ENCODE results near the gene RMDN2.

RMDN2 gene

DNA sequence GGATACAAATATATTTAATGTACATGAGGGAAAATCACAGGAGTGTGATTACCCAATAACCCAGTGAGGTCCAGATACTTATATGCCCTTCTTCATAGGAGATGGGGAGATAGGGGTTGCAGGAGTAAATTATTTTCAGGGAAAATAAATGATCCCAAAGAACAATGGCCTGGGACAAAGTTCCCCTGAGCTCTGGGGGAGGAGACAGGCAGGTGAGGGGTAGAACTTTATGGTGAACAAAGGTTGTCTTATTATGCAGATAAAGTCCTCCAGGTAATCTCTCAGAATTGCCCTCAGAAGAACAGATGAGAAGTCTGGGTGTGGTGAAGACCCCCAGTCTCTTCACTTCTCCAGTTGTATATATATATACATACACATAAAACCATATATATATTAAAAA is 22.1 kb upstream of the RMDN2 start:
- no peaks in the 10 kb centered on the region for H3K79me2 ChIP-seq (ENCODE audit: low read length)
- no peak overlapping the region for H3K27ac ChIP-seq (ENCODE audit: low read length)
- H3K4me3 ChIP-seq (ENCODE audit: low read length), result no peak overlapping the region
- H3K4me2 ChIP-seq (ENCODE audit: low read depth, low read length), result no peak overlapping the region
- no peaks in the 10 kb centered on the region for H3K4me1 ChIP-seq (ENCODE audit: low read length)
- H3K9me3 ChIP-seq (replicated peaks; ENCODE audit: insufficient read depth, low read length), result no peaks in the 10 kb centered on the region
- TF ChIP-seq EZH2phosphoT487 (IDR thresholded peaks at IDR 0.05; ENCODE audit: low read length) (no peak), EZH2 (optimal IDR thresholded peaks at IDR 0.05; ENCODE audit: low read depth, low read length) (no peak)
- H3K9me2 ChIP-seq (replicated peaks; ENCODE audit: insufficient read depth, low read length), result no peaks in the 10 kb centered on the region
- H3F3A ChIP-seq (ENCODE audit: insufficient read depth, low read length), result no peaks in the 10 kb centered on the region
- H3K27me3 ChIP-seq (replicated peaks; ENCODE audit: insufficient read depth, low read length), result no peaks in the 10 kb centered on the region
- no peak for DNase-seq
- H2AFZ ChIP-seq (ENCODE audit: low read length), result no peak overlapping the region
- H4K20me1 ChIP-seq (ENCODE audit: insufficient read depth, low read length), result no peaks in the 10 kb centered on the region
- no peak overlapping the region for H3K9ac ChIP-seq (ENCODE audit: low read length)
- H3K36me3 ChIP-seq (replicated peaks; ENCODE audit: insufficient read depth, low read length), result no peaks in the 10 kb centered on the region

DNA sequence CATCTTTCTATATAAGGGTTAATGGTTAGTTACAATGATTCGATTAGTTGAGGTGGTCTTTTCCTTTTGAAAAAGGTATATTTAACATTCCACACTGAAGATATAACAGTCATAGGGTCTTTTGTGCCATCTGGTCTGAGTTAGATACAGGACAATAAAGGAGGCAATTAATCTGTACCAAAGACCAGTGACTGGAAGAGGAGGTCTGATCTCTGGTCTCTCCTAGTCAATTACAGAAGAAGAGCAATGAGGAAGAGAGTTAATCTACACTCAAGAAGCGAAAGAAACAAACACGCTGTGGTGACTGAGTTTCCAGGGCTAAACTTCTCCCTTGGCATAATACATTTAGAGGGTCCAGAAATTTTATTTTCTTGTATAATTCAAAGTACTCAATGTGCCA is 20.7 kb upstream of the RMDN2 start:
- Histone ChIP-seq H3F3A (ENCODE audit: insufficient read depth, low read length) (no peaks in the 10 kb centered on the region), H3K9me2 (replicated peaks; ENCODE audit: insufficient read depth, low read length) (no peaks in the 10 kb centered on the region), H3K4me1 (ENCODE audit: low read length) (no peaks in the 10 kb centered on the region), H3K9ac (ENCODE audit: low read length) (no peak overlapping the region), H3K79me2 (ENCODE audit: low read length) (no peaks in the 10 kb centered on the region), H4K20me1 (ENCODE audit: insufficient read depth, low read length) (no peaks in the 10 kb centered on the region), H3K27ac (ENCODE audit: low read length) (no peak overlapping the region), H3K27me3 (replicated peaks; ENCODE audit: insufficient read depth, low read length) (no peaks in the 10 kb centered on the region), H3K36me3 (replicated peaks; ENCODE audit: insufficient read depth, low read length) (no peaks in the 10 kb centered on the region), H3K4me2 (ENCODE audit: low read depth, low read length) (no peak overlapping the region), H3K9me3 (replicated peaks; ENCODE audit: insufficient read depth, low read length) (no peaks in the 10 kb centered on the region), H2AFZ (ENCODE audit: low read length) (no peak overlapping the region), H3K4me3 (ENCODE audit: low read length) (no peak overlapping the region)
- TF ChIP-seq CTCF (IDR thresholded peaks at IDR 0.05; ENCODE audit: low read length) (no peak), EZH2phosphoT487 (IDR thresholded peaks at IDR 0.05; ENCODE audit: low read length) (no peak), EZH2 (optimal IDR thresholded peaks at IDR 0.05; ENCODE audit: low read depth, low read length) (no peak)
- DNase-seq, result no peak

- Histone ChIP-seq H4K20me1 (ENCODE audit: insufficient read depth, low read length) (no peaks in the 10 kb centered on the region), H3K27ac (ENCODE audit: low read length) (no peak overlapping the region), H3K4me3 (ENCODE audit: low read length) (no peak overlapping the region), H3F3A (ENCODE audit: insufficient read depth, low read length) (no peaks in the 10 kb centered on the region), H3K9ac (ENCODE audit: low read length) (no peak overlapping the region), H3K27me3 (replicated peaks; ENCODE audit: insufficient read depth, low read length) (no peaks in the 10 kb centered on the region), H3K9me2 (replicated peaks; ENCODE audit: insufficient read depth, low read length) (no peaks in the 10 kb centered on the region), H2AFZ (ENCODE audit: low read length) (no peak overlapping the region), H3K79me2 (ENCODE audit: low read length) (no peaks in the 10 kb centered on the region), H3K36me3 (replicated peaks; ENCODE audit: insufficient read depth, low read length) (no peaks in the 10 kb centered on the region), H3K4me2 (ENCODE audit: low read depth, low read length) (no peak overlapping the region), H3K4me1 (ENCODE audit: low read length) (no peaks in the 10 kb centered on the region), H3K9me3 (replicated peaks; ENCODE audit: insufficient read depth, low read length) (no peaks in the 10 kb centered on the region)
- no peak for TF ChIP-seq EZH2phosphoT487 (IDR thresholded peaks at IDR 0.05; ENCODE audit: low read length)
- no peak for TF ChIP-seq EZH2 (optimal IDR thresholded peaks at IDR 0.05; ENCODE audit: low read depth, low read length)
- no peak for TF ChIP-seq CTCF (IDR thresholded peaks at IDR 0.05; ENCODE audit: low read length)
- no peak for DNase-seq
Measured at GRCh38 chr2:37904993-37905392, 20.1 kb upstream of the RMDN2 start.

DNA sequence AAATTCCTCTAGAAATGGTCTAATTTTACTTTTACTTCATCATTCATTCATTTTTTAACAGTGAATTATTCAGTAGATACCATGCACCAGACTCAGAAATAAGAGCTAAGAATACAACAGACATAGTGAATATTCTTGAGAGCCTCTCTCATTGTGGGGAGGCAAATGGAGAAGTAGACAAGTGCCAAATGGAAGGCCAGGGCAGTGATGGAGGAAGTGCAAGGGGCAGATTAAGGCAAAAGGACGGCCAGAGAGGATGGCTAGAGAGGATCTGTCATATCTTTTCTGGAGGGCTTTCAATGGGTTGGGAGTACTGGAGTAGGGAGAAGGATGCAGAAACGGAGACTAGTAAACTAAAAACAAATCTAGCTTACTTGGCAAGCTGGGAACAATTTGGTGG is 19.0 kb upstream of the RMDN2 start:
- Histone ChIP-seq H3K79me2 (ENCODE audit: low read length) (no peaks in the 10 kb centered on the region), H3K27me3 (replicated peaks; ENCODE audit: insufficient read depth, low read length) (no peaks in the 10 kb centered on the region), H3K9ac (ENCODE audit: low read length) (no peak overlapping the region), H3K9me3 (replicated peaks; ENCODE audit: insufficient read depth, low read length) (no peaks in the 10 kb centered on the region), H3K4me3 (ENCODE audit: low read length) (no peak overlapping the region), H4K20me1 (ENCODE audit: insufficient read depth, low read length) (no peaks in the 10 kb centered on the region), H2AFZ (ENCODE audit: low read length) (no peak overlapping the region), H3F3A (ENCODE audit: insufficient read depth, low read length) (no peaks in the 10 kb centered on the region), H3K36me3 (replicated peaks; ENCODE audit: insufficient read depth, low read length) (no peaks in the 10 kb centered on the region), H3K27ac (ENCODE audit: low read length) (no peak overlapping the region), H3K4me2 (ENCODE audit: low read depth, low read length) (no peak overlapping the region), H3K9me2 (replicated peaks; ENCODE audit: insufficient read depth, low read length) (no peaks in the 10 kb centered on the region), H3K4me1 (ENCODE audit: low read length) (no peaks in the 10 kb centered on the region)
- TF ChIP-seq EZH2phosphoT487 (IDR thresholded peaks at IDR 0.05; ENCODE audit: low read length) (no peak), CTCF (IDR thresholded peaks at IDR 0.05; ENCODE audit: low read length) (no peak), EZH2 (optimal IDR thresholded peaks at IDR 0.05; ENCODE audit: low read depth, low read length) (no peak)
- DNase-seq, result no peak
